Measurements from ENCODE around the gene WIPI1. TPM values are rescaled to one million over a fixed set of nuclear protein-coding genes. Genes with fewer than 3 reads are reported as not detected.

Gene WIPI1
- total and polyA plus RNA-seq, 4 donors: 18.5 to 53.1 (median 38.2) TPM

- Histone ChIP-seq H3K4me1 (ENCODE audit: control insufficient read depth in 1 of 2, insufficient read depth in 2 of 2, low read length in 2 of 2) (no peaks in the 10 kb centered on the region), H3K4me3 (ENCODE audit: low read length in 2 of 2) (no peak overlapping the region), H3K9me3 (ENCODE audit: control insufficient read depth, low read length) (no peaks in the 10 kb centered on the region), H3K27me3 (ENCODE audit: control insufficient read depth in 1 of 2, insufficient read depth in 2 of 2, low read length in 1 of 2) (no peaks in the 10 kb centered on the region), H3K36me3 (ENCODE audit: control insufficient read depth in 1 of 2, insufficient read depth in 2 of 2, low read length in 1 of 2) (no peaks in the 10 kb centered on the region), H3K27ac (ENCODE audit: low read depth in 1 of 2, low read length in 2 of 2) (no peak overlapping the region)
- no peak for ATAC-seq (ENCODE audit: low FRiP score)
- intact Hi-C loops (cut with DNase I): loop anchor here (5.0 to 10.0 kb wide), 4 partner anchors 201 to 294 kb away; partner anchors contain the start of gene AMZ2 (in 1 of the 2)
- DNase-seq: no peak
- WGBS, 2 donors: 45 to 46% methylated on average over 6 of the region's 6 CpGs
Measured at GRCh38 chr17:68463211-68464019, 6.1 kb upstream of the WIPI1 start.

GRCh38 chr17:68462381-68463210 lies 5.3 kb upstream of the WIPI1 start:
- no peaks in the 10 kb centered on the region for H3K36me3 ChIP-seq (ENCODE audit: control insufficient read depth in 1 of 2, insufficient read depth in 2 of 2, low read length in 1 of 2)
- 44 to 46% methylated on average over 15 of the region's 15 CpGs for WGBS, 2 donors
- H3K9me3 ChIP-seq (ENCODE audit: control insufficient read depth, low read length): no peaks in the 10 kb centered on the region
- no peaks in the 10 kb centered on the region for H3K4me1 ChIP-seq (ENCODE audit: control insufficient read depth in 1 of 2, insufficient read depth in 2 of 2, low read length in 2 of 2)
- intact Hi-C loops (cut with DNase I): loop anchor here (5.0 to 10.0 kb wide), 4 partner anchors 200 to 295 kb away; partner anchors contain the start of gene AMZ2 (in 1 of the 2)
- H3K27ac ChIP-seq (ENCODE audit: low read depth in 1 of 2, low read length in 2 of 2): no peak overlapping the region
- H3K27me3 ChIP-seq (ENCODE audit: control insufficient read depth in 1 of 2, insufficient read depth in 2 of 2, low read length in 1 of 2): no peaks in the 10 kb centered on the region
- DNase-seq (no peak), ATAC-seq (ENCODE audit: low FRiP score) (peak; percentile 92)
- H3K4me3 ChIP-seq (ENCODE audit: low read length in 2 of 2): no peak overlapping the region

- no peaks in the 10 kb centered on the region for H3K9me3 ChIP-seq (ENCODE audit: control insufficient read depth, low read length)
- 61 to 62% methylated on average over 5 of the region's 5 CpGs for WGBS, 2 donors
- no peak overlapping the region for H3K4me3 ChIP-seq (ENCODE audit: low read length in 2 of 2)
- no peaks in the 10 kb centered on the region for H3K4me1 ChIP-seq (ENCODE audit: control insufficient read depth in 1 of 2, insufficient read depth in 2 of 2, low read length in 2 of 2)
- ATAC-seq (ENCODE audit: low FRiP score): no peak
- intact Hi-C loops (cut with DNase I): loop anchor here (5.0 to 10.0 kb wide), 4 partner anchors 199 to 296 kb away; partner anchors contain the start of gene AMZ2 (in 1 of the 2)
- H3K27ac ChIP-seq (ENCODE audit: low read depth in 1 of 2, low read length in 2 of 2): no peak overlapping the region
- no peaks in the 10 kb centered on the region for H3K36me3 ChIP-seq (ENCODE audit: control insufficient read depth in 1 of 2, insufficient read depth in 2 of 2, low read length in 1 of 2)
- DNase-seq: no peak
- no peaks in the 10 kb centered on the region for H3K27me3 ChIP-seq (ENCODE audit: control insufficient read depth in 1 of 2, insufficient read depth in 2 of 2, low read length in 1 of 2)
Measured at GRCh38 chr17:68461589-68461988, 4.3 kb upstream of the WIPI1 start.

DNA sequence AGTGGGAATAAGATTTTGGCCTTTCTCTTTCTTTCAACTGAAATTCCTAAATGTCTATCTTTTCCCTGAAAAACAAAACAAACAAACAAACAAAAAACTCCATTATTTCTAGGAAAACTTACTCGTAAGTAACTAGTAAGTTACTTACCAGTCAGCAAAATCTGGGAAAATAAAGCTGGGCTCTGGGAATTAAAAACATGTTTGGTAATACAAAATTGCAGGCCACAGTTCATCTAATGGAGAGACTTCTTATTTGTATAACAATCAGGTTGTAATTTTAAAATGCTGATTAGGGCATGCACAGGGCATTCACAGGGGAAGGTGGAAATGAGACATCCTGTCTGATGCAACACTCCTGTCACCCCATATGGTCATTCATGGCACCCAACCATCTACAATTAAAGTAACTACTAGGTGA lies 3.8 kb upstream of the WIPI1 start:
- DNase-seq: no peak
- Histone ChIP-seq H3K4me1 (ENCODE audit: control insufficient read depth in 1 of 2, insufficient read depth in 2 of 2, low read length in 2 of 2) (peaks cover 0 to under 1% of the 10 kb centered on the region in 2 donors), H3K27me3 (ENCODE audit: control insufficient read depth in 1 of 2, insufficient read depth in 2 of 2, low read length in 1 of 2) (no peaks in the 10 kb centered on the region), H3K27ac (ENCODE audit: low read depth in 1 of 2, low read length in 2 of 2) (no peak overlapping the region), H3K36me3 (ENCODE audit: control insufficient read depth in 1 of 2, insufficient read depth in 2 of 2, low read length in 1 of 2) (no peaks in the 10 kb centered on the region), H3K4me3 (ENCODE audit: low read length in 2 of 2) (no peak overlapping the region), H3K9me3 (ENCODE audit: control insufficient read depth, low read length) (no peaks in the 10 kb centered on the region)
- intact Hi-C loops (cut with DNase I): loop anchor here (5.0 to 10.0 kb wide), 4 partner anchors 199 to 296 kb away; partner anchors contain the start of gene AMZ2 (in 1 of the 2)
- WGBS, 2 donors: 90 to 93% methylated on average over 1 of the region's 1 CpG
- no peak for ATAC-seq (ENCODE audit: low FRiP score)

DNA sequence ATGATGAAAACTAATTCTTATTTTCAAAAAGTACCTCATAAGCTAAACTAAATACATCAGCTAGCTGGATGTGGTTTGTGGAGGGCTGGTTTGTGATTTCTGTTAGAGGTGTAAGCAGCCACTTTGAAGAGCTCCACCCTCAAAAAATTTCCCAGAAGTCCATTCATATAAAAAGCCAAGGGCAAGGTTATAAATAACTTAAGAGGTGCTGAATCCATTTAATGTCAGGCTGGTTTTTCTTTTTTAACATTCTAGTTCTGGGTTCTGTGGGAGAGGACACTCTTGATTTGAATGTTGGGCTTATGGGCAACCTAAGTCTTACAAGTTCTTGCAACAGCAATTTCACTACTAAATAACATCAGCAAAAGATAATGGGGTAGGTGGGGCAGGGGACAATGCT lies 3.4 kb upstream of the WIPI1 start:
- Histone ChIP-seq H3K27me3 (ENCODE audit: control insufficient read depth in 1 of 2, insufficient read depth in 2 of 2, low read length in 1 of 2) (no peaks in the 10 kb centered on the region), H3K36me3 (ENCODE audit: control insufficient read depth in 1 of 2, insufficient read depth in 2 of 2, low read length in 1 of 2) (no peaks in the 10 kb centered on the region), H3K9me3 (ENCODE audit: control insufficient read depth, low read length) (no peaks in the 10 kb centered on the region), H3K4me3 (ENCODE audit: low read length in 2 of 2) (no peak overlapping the region), H3K4me1 (ENCODE audit: control insufficient read depth in 1 of 2, insufficient read depth in 2 of 2, low read length in 2 of 2) (peaks cover 0 to 2% of the 10 kb centered on the region in 2 donors), H3K27ac (ENCODE audit: low read depth in 1 of 2, low read length in 2 of 2) (no peak overlapping the region)
- ATAC-seq (ENCODE audit: low FRiP score) (no peak), DNase-seq (no peak)
- intact Hi-C loops (cut with DNase I): loop anchor here (5.0 to 10.0 kb wide), 4 partner anchors 198 to 297 kb away; partner anchors contain the start of gene AMZ2 (in 1 of the 2)

DNA sequence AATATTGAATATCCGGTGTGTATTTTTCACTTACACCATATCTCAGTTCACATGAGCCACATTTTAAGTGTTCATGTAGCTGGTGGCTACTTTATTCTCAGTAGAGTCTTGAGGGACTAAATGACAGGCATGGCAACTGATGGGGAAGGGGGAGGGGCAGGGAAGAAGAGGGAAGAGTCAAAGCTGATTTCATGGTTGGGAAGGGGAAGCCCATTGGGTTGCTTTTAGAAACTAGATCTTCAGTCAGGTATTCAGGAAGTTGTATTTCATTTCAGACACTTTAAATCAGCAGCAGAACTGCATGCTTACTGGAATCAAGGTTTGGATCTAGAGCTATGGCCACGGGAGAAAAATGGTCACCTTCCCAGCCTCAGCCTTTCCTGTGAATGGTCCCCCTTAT lies 2.9 kb upstream of the WIPI1 start:
- Histone ChIP-seq H3K27ac (ENCODE audit: low read depth in 1 of 2, low read length in 2 of 2) (no peak overlapping the region), H3K9me3 (ENCODE audit: control insufficient read depth, low read length) (no peaks in the 10 kb centered on the region)
- WGBS, 2 donors: 67 to 80% methylated on average over 2 of the region's 2 CpGs

DNA sequence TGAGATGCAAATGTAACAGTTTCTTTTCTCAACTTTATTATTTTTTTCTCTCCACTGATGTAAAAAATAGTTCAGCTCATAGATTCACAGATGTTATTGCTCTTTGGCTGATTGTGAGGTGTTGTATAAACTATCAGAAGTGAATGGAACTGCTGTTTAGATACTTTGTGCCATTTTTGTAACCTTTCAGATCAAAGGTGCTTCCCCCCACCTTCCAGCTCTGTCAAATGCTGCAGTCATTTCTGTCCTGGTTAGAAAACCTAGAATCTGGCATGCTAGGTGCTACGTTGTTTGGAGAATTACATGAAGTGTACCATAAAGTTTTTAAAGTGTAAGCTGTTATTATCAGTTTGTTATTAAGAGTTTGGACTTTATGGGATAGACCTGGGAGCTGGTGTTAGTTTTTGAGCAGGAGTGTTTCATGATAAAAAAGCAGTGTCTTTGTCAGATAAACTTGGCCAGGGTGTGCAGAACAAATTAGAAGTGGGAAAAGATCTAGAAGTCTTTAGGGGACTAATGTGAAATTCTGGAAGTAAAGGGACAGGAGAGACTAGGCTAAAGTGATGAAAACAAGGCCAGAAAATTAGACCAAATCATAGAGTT lies 1.8 kb upstream of the WIPI1 start:
- H3K27ac ChIP-seq (ENCODE audit: low read depth in 1 of 2, low read length in 2 of 2): no peak overlapping the region
- no peak overlapping the region for H3K4me3 ChIP-seq (ENCODE audit: low read length in 2 of 2)
- ATAC-seq (ENCODE audit: low FRiP score) (no peak), DNase-seq (no peak)
- H3K4me1 ChIP-seq (ENCODE audit: control insufficient read depth in 1 of 2, insufficient read depth in 2 of 2, low read length in 2 of 2): peaks cover 0 to 2% of the 10 kb centered on the region in 2 donors
- H3K27me3 ChIP-seq (ENCODE audit: control insufficient read depth in 1 of 2, insufficient read depth in 2 of 2, low read length in 1 of 2): no peaks in the 10 kb centered on the region
- no peaks in the 10 kb centered on the region for H3K9me3 ChIP-seq (ENCODE audit: control insufficient read depth, low read length)
- WGBS, 2 donors: 66 to 77% methylated on average over 1 of the region's 1 CpG
- intact Hi-C loops (cut with DNase I): loop anchor here in 1 of 2 donors (5.0 kb wide), 1 partner anchor 212 kb away; the partner anchor contains the start of gene AMZ2
- no peaks in the 10 kb centered on the region for H3K36me3 ChIP-seq (ENCODE audit: control insufficient read depth in 1 of 2, insufficient read depth in 2 of 2, low read length in 1 of 2)

More for the DNA sequence above, 2.9 kb upstream of the WIPI1 start:
- Histone ChIP-seq H3K4me3 (ENCODE audit: low read length in 2 of 2) (no peak overlapping the region), H3K27me3 (ENCODE audit: control insufficient read depth in 1 of 2, insufficient read depth in 2 of 2, low read length in 1 of 2) (no peaks in the 10 kb centered on the region), H3K4me1 (ENCODE audit: control insufficient read depth in 1 of 2, insufficient read depth in 2 of 2, low read length in 2 of 2) (peaks cover 0 to 2% of the 10 kb centered on the region in 2 donors), H3K36me3 (ENCODE audit: control insufficient read depth in 1 of 2, insufficient read depth in 2 of 2, low read length in 1 of 2) (no peaks in the 10 kb centered on the region)
- intact Hi-C loops (cut with DNase I): loop anchor here (5.0 to 10.0 kb wide), 4 partner anchors 198 to 297 kb away; partner anchors contain the start of gene AMZ2 (in 1 of the 2)
- no peak for ATAC-seq (ENCODE audit: low FRiP score)
- DNase-seq: no peak

Data from aorta (tissue), 5 donors.